HCT116 (cell line): ENCODE data around the gene SAV1. TPM values are rescaled to one million over a fixed set of nuclear protein-coding genes. Genes with fewer than 3 reads are reported as not detected.

Experiments
- ATAC-seq: fragments of 200-7000 bp; cut with Tn5 transposase; 2 replicates; pipeline ENCODE4 v1.9.1; 2020; ENCODE audit warnings: mild to moderate bottlenecking, moderate library complexity
- BruUV-seq: library from RNA; stranded (reverse); fragments of 400-500 nt; replicated peaks from 2 replicates; lab custom pipeline; 2021; lab: Mats Ljungman, UMichigan
- CTCF ChIA-PET: fragments of 300-600 bp; sonication (Branson Sonifier 250); formaldehyde crosslinking; loops from one replicate; lab custom pipeline; 2021; ENCODE audit warnings: antibody characterized with exemption; lab: Charles Lee
- POLR2A ChIA-PET: fragments of 300-600, 350-600 bp; sonication (Branson Sonifier 250); formaldehyde crosslinking; loops from one replicate; lab custom pipeline; 2021; ENCODE audit warnings: antibody characterized with exemption; lab: Charles Lee
- RAD21 ChIA-PET, 2 experiments: fragments of 300-600 bp; sonication (Branson Sonifier 250); formaldehyde crosslinking; loops; one replicate each; lab custom pipeline; 2023; ENCODE audit warnings: low total read pairs in 2 of 2; ENCODE audit not compliant: uncharacterized antibody in 2 of 2, unreplicated experiment in 2 of 2, low non-redundant PET in 1 of 2; lab: Charles Lee
- DNase-seq: peaks from one replicate; pipeline ENCODE4 v3.0.0-alpha.2; 2010; ENCODE audit warnings: low read depth, low spot score
- H2AFZ ChIP-seq: fragments of 200-600 bp; shearing (Covaris generic), sonication (generic); 2 replicates; pipeline ENCODE4 v1.6.1; 2017; ENCODE audit warnings: low read depth, mixed run types, mixed read lengths, antibody characterized with exemption, low read length; ENCODE audit not compliant: poor library complexity, severe bottlenecking
- H3K27ac ChIP-seq: 2 replicates; pipeline ENCODE4 v1.5.1; 2012; ENCODE audit warnings: low read depth, low read length
- H3K27me3 ChIP-seq: fragments of 200-600 bp; sonication (generic); 2 replicates; pipeline ENCODE4 v1.6.1; 2016; ENCODE audit warnings: mixed run types, low read length, mixed read lengths; ENCODE audit not compliant: insufficient read depth
- H3K36me3 ChIP-seq, 2 experiments: fragments of 200-500 bp in 1 of 2; fragments of 200-600 bp in 1 of 2; sonication (Bioruptor generic) in 1 of 2; sonication (generic) in 1 of 2; 2 replicates each; pipeline versions ENCODE4 v1.5.1 to v1.6.1; 2014 to 2016; ENCODE audit warnings: low read length in 2 of 2, inconsistent platforms in 1 of 2, mixed read lengths in 1 of 2, mixed run types in 1 of 2; ENCODE audit not compliant: insufficient read depth in 2 of 2, control insufficient read depth in 1 of 2
- H3K4me1 ChIP-seq, 2 experiments: fragments of 200-600 bp in 1 of 2; sonication (generic) in 1 of 2; 2 replicates each; pipeline versions ENCODE4 v1.5.1 to v1.6.1; 2012 to 2017; ENCODE audit warnings: low read length in 2 of 2, inconsistent platforms in 1 of 2, mild to moderate bottlenecking in 1 of 2, mixed read lengths in 1 of 2, mixed run types in 1 of 2, moderate library complexity in 1 of 2; ENCODE audit not compliant: insufficient read depth in 2 of 2, control insufficient read depth in 1 of 2
- H3K4me2 ChIP-seq: fragments of 200-600 bp; sonication (generic); 2 replicates; pipeline ENCODE4 v1.6.1; 2017; ENCODE audit warnings: mixed run types, low read length, mixed read lengths
- H3K4me3 ChIP-seq, 2 experiments: fragments of 200-600 bp in 1 of 2; sonication (generic) in 1 of 2; replicated peaks in 1 of 2; 2 replicates each; pipeline ENCODE4 v1.5.1; 2011 to 2016; ENCODE audit warnings: low read length in 2 of 2, control low read depth in 1 of 2, low read depth in 1 of 2, mild to moderate bottlenecking in 1 of 2, mixed read lengths in 1 of 2, mixed run types in 1 of 2
- H3K79me2 ChIP-seq: fragments of 200-600 bp; sonication (generic); 2 replicates; pipeline ENCODE4 v1.6.1; 2017; ENCODE audit warnings: mild to moderate bottlenecking, mixed run types, low read length, moderate library complexity, mixed read lengths; ENCODE audit not compliant: insufficient read depth
- H3K9ac ChIP-seq: fragments of 200-600 bp; sonication (generic); 2 replicates; pipeline ENCODE4 v1.6.1; 2016; ENCODE audit warnings: low read length, mixed read lengths
- H3K9me2 ChIP-seq: fragments of 200-600 bp; sonication (generic), shearing (Covaris generic); 2 replicates; pipeline ENCODE4 v1.6.1; 2017; ENCODE audit warnings: mixed run types, mild to moderate bottlenecking, moderate library complexity; ENCODE audit not compliant: insufficient read depth
- H3K9me3 ChIP-seq, 2 experiments: fragments of 200-500 bp in 1 of 2; fragments of 200-600 bp in 1 of 2; sonication (Bioruptor generic) in 1 of 2; sonication (generic) in 1 of 2; 2 replicates each; pipeline ENCODE4 v1.6.1; 2014 to 2017; ENCODE audit warnings: low read length in 2 of 2, mixed read lengths in 2 of 2, inconsistent platforms in 1 of 2, low read depth in 1 of 2, mild to moderate bottlenecking in 1 of 2, mixed run types in 1 of 2, moderate library complexity in 1 of 2; ENCODE audit not compliant: control insufficient read depth in 1 of 2, insufficient read depth in 1 of 2
- H4K20me1 ChIP-seq: fragments of 200-600 bp; sonication (generic), shearing (Covaris generic); 2 replicates; pipeline ENCODE4 v1.6.1; 2017; ENCODE audit warnings: mixed run types, mild to moderate bottlenecking, moderate library complexity; ENCODE audit not compliant: insufficient read depth
- ATF3 ChIP-seq: IDR thresholded peaks from 2 replicates; pipeline ENCODE4 v1.6.1; 2012
- CBX3 ChIP-seq: IDR thresholded peaks from 2 replicates; pipeline ENCODE4 v1.6.1; 2012; ENCODE audit warnings: low read depth
- CEBPB ChIP-seq: IDR thresholded peaks from 2 replicates; pipeline ENCODE4 v1.6.1; 2012; ENCODE audit warnings: low read depth
- EGR1 ChIP-seq: IDR thresholded peaks from 2 replicates; pipeline ENCODE4 v1.6.1; 2012; ENCODE audit warnings: low read depth
- ELF1 ChIP-seq: IDR thresholded peaks from 2 replicates; pipeline ENCODE4 v1.6.1; 2012; ENCODE audit warnings: low read depth, borderline replicate concordance
- EZH2 ChIP-seq: fragments of 200-600 bp; sonication (generic); IDR thresholded peaks from 2 replicates; pipeline ENCODE4 v1.6.1; 2017; ENCODE audit warnings: antibody characterized with exemption, mixed run types
- EZH2phosphoT487 ChIP-seq: fragments of 200-600 bp; IDR thresholded peaks from 2 replicates; pipeline ENCODE4 v1.6.1; 2018; ENCODE audit warnings: antibody characterized with exemption, borderline replicate concordance
- FOSL1 ChIP-seq: IDR thresholded peaks from 2 replicates; pipeline ENCODE4 v1.6.1; 2012; ENCODE audit warnings: low read depth
- RAD21 ChIP-seq: IDR thresholded peaks from 2 replicates; pipeline ENCODE4 v1.6.1; 2012; ENCODE audit warnings: low read depth, mild to moderate bottlenecking
- SRF ChIP-seq: IDR thresholded peaks from 2 replicates; pipeline ENCODE4 v1.6.1; 2012; ENCODE audit warnings: low read depth
- YY1 ChIP-seq: IDR thresholded peaks from 2 replicates; pipeline ENCODE4 v1.6.1; 2011; ENCODE audit warnings: low read length, low read depth, moderate library complexity, mild to moderate bottlenecking; ENCODE audit not compliant: insufficient replicate concordance; ENCODE audit errors: extremely low read depth
- ZNF274 ChIP-seq: fragments of 200-500 bp; sonication (Bioruptor generic); IDR thresholded peaks from 2 replicates; pipeline ENCODE4 v1.6.1; 2014; ENCODE audit warnings: mild to moderate bottlenecking, low read depth, low read length, inconsistent platforms
- intact Hi-C: fragments of 100-400 bp; cut with micrococcal nuclease; formaldehyde crosslinking; loops from 2 replicates; pipeline ENCODE4 v1.10.0; 2022
- total RNA-seq: library from RNA; stranded (reverse); gene quantifications from one replicate; pipeline ENCODE4 v1.2.1, GENCODE V29; 2021; ENCODE audit not compliant: unreplicated experiment
- TF ChIP-seq, protein P1 (sequence below): IDR thresholded peaks from 2 replicates; pipeline ENCODE4 v1.6.1; 2012

SAV1 gene
- total RNA-seq, 1 experiment from 2014 or later: 38.0 TPM

DNA sequence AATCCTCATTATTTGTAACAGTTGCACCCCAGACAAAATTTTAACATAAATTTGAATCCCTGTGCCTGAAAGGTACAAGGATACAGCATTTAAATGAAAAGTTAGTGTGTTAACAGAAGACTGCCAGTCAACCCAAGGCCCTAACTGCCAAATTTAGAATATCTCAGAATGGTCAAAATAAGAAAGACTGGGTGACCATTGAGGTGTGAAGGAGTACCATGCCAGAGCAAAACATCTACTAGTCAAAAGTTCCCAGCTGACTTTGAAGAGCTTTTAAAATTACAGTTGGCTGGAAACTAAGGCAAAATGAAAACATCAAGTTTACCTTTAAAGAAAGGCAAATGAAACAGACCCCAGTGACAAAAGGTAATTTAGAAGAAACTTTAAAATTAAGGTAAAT lies 18.4 kb downstream of the SAV1 start:
- Histone ChIP-seq H3K9me2 (no peaks in the 10 kb centered on the region), H3K4me2 (no peak overlapping the region), H3K27ac (no peak overlapping the region), H3K4me1 (no peaks in the 10 kb centered on the region), H3K9ac (no peak overlapping the region), H3K4me3 (no peak overlapping the region), H2AFZ (no peak overlapping the region), H4K20me1 (no peaks in the 10 kb centered on the region; the same call in 1 of the 2 replicates), H3K27me3 (no peaks in the 10 kb centered on the region), H3K36me3 (no peaks in the 10 kb centered on the region), H3K9me3 (no peaks in the 10 kb centered on the region), H3K79me2 (peaks cover 95% of the 10 kb centered on the region)
- TF ChIP-seq, protein P1, sequence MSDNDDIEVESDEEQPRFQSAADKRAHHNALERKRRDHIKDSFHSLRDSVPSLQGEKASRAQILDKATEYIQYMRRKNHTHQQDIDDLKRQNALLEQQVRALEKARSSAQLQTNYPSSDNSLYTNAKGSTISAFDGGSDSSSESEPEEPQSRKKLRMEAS: no peak
- CTCF ChIA-PET: no interaction called here
- BruUV-seq: no TSS peak
- DNase-seq (no peak), ATAC-seq (no peak)
- RAD21 ChIA-PET: no interaction called here
- intact Hi-C loops: no loop called here
- POLR2A ChIA-PET: no interaction called here

- Histone ChIP-seq H2AFZ (no peak overlapping the region), H3K4me3 (no peak overlapping the region), H3K27me3 (no peaks in the 10 kb centered on the region), H3K27ac (no peak overlapping the region), H3K9me2 (no peaks in the 10 kb centered on the region), H4K20me1 (no peaks in the 10 kb centered on the region; the same call in 1 of the 2 replicates), H3K4me2 (no peak overlapping the region), H3K9ac (no peak overlapping the region), H3K36me3 (peaks cover 0 to 4% of the 10 kb centered on the region in 2 experiments; a peak in 1 of 4 replicates), H3K4me1 (no peaks in the 10 kb centered on the region), H3K9me3 (no peaks in the 10 kb centered on the region), H3K79me2 (peaks cover 94% of the 10 kb centered on the region)
- BruUV-seq: no TSS peak
- POLR2A ChIA-PET: no interaction called here
- ATAC-seq (no peak), DNase-seq (no peak)
- RAD21 ChIA-PET: no interaction called here
- no peak for TF ChIP-seq EGR1
- TF ChIP-seq ATF3: no peak
- no peak for TF ChIP-seq SRF
- no peak for TF ChIP-seq ZNF274
- no peak for TF ChIP-seq EZH2
- TF ChIP-seq RAD21: no peak
- TF ChIP-seq ELF1: no peak
- TF ChIP-seq FOSL1: no peak
- no peak for TF ChIP-seq CBX3
- TF ChIP-seq EZH2phosphoT487: no peak
- no peak for TF ChIP-seq YY1
- no peak for TF ChIP-seq CEBPB
- CTCF ChIA-PET: no interaction called here
- intact Hi-C loops: no loop called here
These were observed 20.4 kb downstream of the SAV1 start for GRCh38 chr14:50647753-50648152.
